Mesenchymal stem cell (in vitro differentiated cells and primary cell): ENCODE data around the gene TUBE1.
"Not testable (repeated sequence)": the region's sequence is repeated elsewhere in the genome, so short reads cannot be mapped to it uniquely, and the experiment has no call there.

Experiments
- DNase-seq: peaks from one replicate; pipeline ENCODE4 v3.0.0-alpha.2; 2013
- H2AFZ ChIP-seq: one replicate; pipeline ENCODE4 v1.6.1; 2013; ENCODE audit warnings: low read depth, mild to moderate bottlenecking, control low read depth, inconsistent platforms, low read length, moderate library complexity
- H2AK5ac ChIP-seq: 2 replicates; pipeline ENCODE4 v1.6.1; 2013; ENCODE audit warnings: low read length, moderate library complexity, mild to moderate bottlenecking, inconsistent platforms; ENCODE audit not compliant: severe bottlenecking
- H2BK120ac ChIP-seq: one replicate; pipeline ENCODE4 v1.6.1; 2013; ENCODE audit warnings: low read depth, mild to moderate bottlenecking, inconsistent platforms, low read length, moderate library complexity
- H2BK12ac ChIP-seq, 2 experiments: one replicate each; pipeline ENCODE4 v1.6.1; 2013; ENCODE audit warnings: inconsistent platforms in 2 of 2, low read length in 2 of 2, mild to moderate bottlenecking in 2 of 2, moderate library complexity in 2 of 2, control low read depth in 1 of 2
- H2BK15ac ChIP-seq: one replicate; pipeline ENCODE4 v1.6.1; 2013; ENCODE audit warnings: mild to moderate bottlenecking, low read depth, inconsistent platforms; ENCODE audit not compliant: poor library complexity, severe bottlenecking
- H2BK5ac ChIP-seq: 2 replicates; pipeline ENCODE4 v1.6.1; 2013; ENCODE audit warnings: low read depth, mild to moderate bottlenecking, low read length, control low read depth, inconsistent platforms; ENCODE audit not compliant: poor library complexity, severe bottlenecking
- H3K14ac ChIP-seq, 2 experiments: one replicate each; pipeline ENCODE4 v1.6.1; 2013; ENCODE audit warnings: inconsistent platforms in 2 of 2, low read length in 2 of 2, control low read depth in 1 of 2, mild to moderate bottlenecking in 1 of 2, moderate library complexity in 1 of 2
- H3K18ac ChIP-seq, 2 experiments: one replicate each; pipeline ENCODE4 v1.6.1; 2013; ENCODE audit warnings: inconsistent platforms in 2 of 2, low read length in 2 of 2, control low read depth in 1 of 2, low read depth in 1 of 2, mild to moderate bottlenecking in 1 of 2
- H3K23ac ChIP-seq, 2 experiments: one replicate each; pipeline ENCODE4 v1.6.1; 2013; ENCODE audit warnings: inconsistent platforms in 2 of 2, low read length in 2 of 2, mild to moderate bottlenecking in 2 of 2, moderate library complexity in 2 of 2, control low read depth in 1 of 2
- H3K27ac ChIP-seq: 2 replicates; pipeline ENCODE4 v1.5.1; 2013; ENCODE audit warnings: mild to moderate bottlenecking, moderate library complexity, low read length, control low read depth, inconsistent platforms; ENCODE audit not compliant: poor library complexity, severe bottlenecking
- H3K27me3 ChIP-seq, 2 experiments: 2 replicates each; pipeline versions ENCODE4 v1.6.1 to v1.7.0; 2013; ENCODE audit warnings: low read length in 2 of 2, mild to moderate bottlenecking in 2 of 2, moderate library complexity in 2 of 2, control low read depth in 1 of 2, inconsistent platforms in 1 of 2; ENCODE audit not compliant: control insufficient read depth in 1 of 2, insufficient read depth in 1 of 2
- H3K36me3 ChIP-seq, 2 experiments: 2 replicates each; pipeline versions ENCODE4 v1.6.1 to v1.7.0; 2013; ENCODE audit warnings: low read length in 2 of 2, control low read depth in 1 of 2, inconsistent platforms in 1 of 2, low read depth in 1 of 2, mild to moderate bottlenecking in 1 of 2; ENCODE audit not compliant: insufficient read depth in 2 of 2, control insufficient read depth in 1 of 2
- H3K4ac ChIP-seq, 2 experiments: one replicate each; pipeline ENCODE4 v1.6.1; 2013; ENCODE audit warnings: inconsistent platforms in 2 of 2, low read length in 2 of 2, mild to moderate bottlenecking in 2 of 2, moderate library complexity in 2 of 2, control low read depth in 1 of 2, low read depth in 1 of 2
- H3K4me1 ChIP-seq: 2 replicates; pipeline ENCODE4 v1.6.1; 2013; ENCODE audit warnings: low read depth, low read length, control low read depth; ENCODE audit not compliant: control insufficient read depth, insufficient read depth
- H3K4me2 ChIP-seq: 2 replicates; pipeline ENCODE4 v1.6.1; 2013; ENCODE audit warnings: low read length, mild to moderate bottlenecking, inconsistent platforms; ENCODE audit not compliant: poor library complexity, severe bottlenecking
- H3K4me3 ChIP-seq, 2 experiments: 2 replicates each; pipeline versions ENCODE4 v1.5.1 to v1.7.0; 2013; ENCODE audit warnings: low read length in 2 of 2, mild to moderate bottlenecking in 2 of 2, control low read depth in 1 of 2, low read depth in 1 of 2; ENCODE audit not compliant: insufficient read depth in 1 of 2
- H3K79me1 ChIP-seq: replicated peaks from 2 replicates; pipeline ENCODE4 v1.6.1; 2013; ENCODE audit warnings: mild to moderate bottlenecking, control low read depth, low read length, inconsistent platforms; ENCODE audit not compliant: poor library complexity, severe bottlenecking
- H3K9ac ChIP-seq: 2 replicates; pipeline ENCODE4 v1.7.0; 2013; ENCODE audit warnings: mild to moderate bottlenecking, low read length, moderate library complexity
- H3K9me3 ChIP-seq: 2 replicates; pipeline ENCODE4 v1.7.0; 2013; ENCODE audit warnings: mild to moderate bottlenecking, low read length; ENCODE audit not compliant: control insufficient read depth
- H4K8ac ChIP-seq: one replicate; pipeline ENCODE4 v1.6.1; 2013; ENCODE audit warnings: inconsistent platforms, mild to moderate bottlenecking, low read length, moderate library complexity
- H4K91ac ChIP-seq: one replicate; pipeline ENCODE4 v1.6.1; 2013; ENCODE audit warnings: mild to moderate bottlenecking, low read length, inconsistent platforms
- WGBS: methylation state at CpG from one replicate; pipeline ENCODE4 v1.1.7; 2013; ENCODE audit warnings: mixed read lengths; 5-methylcytosine and 5-hydroxymethylcytosine counted together

The TUBE1 gene

GRCh38 chr6:112050429-112050828 is 36.9 kb downstream of the TUBE1 start:
- H2BK15ac ChIP-seq = no peak overlapping the region
- H3K4me2 ChIP-seq = no peak overlapping the region
- H3K27ac ChIP-seq = no peak overlapping the region
- H2AK5ac ChIP-seq = no peak overlapping the region
- 97% methylated on average over 4 of the region's 5 CpGs for WGBS
- no peak overlapping the region for H3K23ac ChIP-seq
- DNase-seq = no peak
- H3K79me1 ChIP-seq = no peaks in the 10 kb centered on the region
- H3K9ac ChIP-seq = no peak overlapping the region
- H2BK12ac ChIP-seq = no peak overlapping the region
- no peak overlapping the region for H3K18ac ChIP-seq
- H4K8ac ChIP-seq = no peak overlapping the region
- no peak overlapping the region for H2BK5ac ChIP-seq
- H2AFZ ChIP-seq = no peak overlapping the region
- no peaks in the 10 kb centered on the region for H3K36me3 ChIP-seq
- peaks cover 6% of the 10 kb centered on the region for H3K4me1 ChIP-seq
- no peaks in the 10 kb centered on the region for H3K27me3 ChIP-seq
- H3K4me3 ChIP-seq = no peak overlapping the region
- no peaks in the 10 kb centered on the region for H3K9me3 ChIP-seq
- H4K91ac ChIP-seq = no peak overlapping the region
- no peak overlapping the region for H3K4ac ChIP-seq
- no peak overlapping the region for H3K14ac ChIP-seq
- H2BK120ac ChIP-seq = no peak overlapping the region

GRCh38 chr6:112049996-112050395 is 37.3 kb downstream of the TUBE1 start:
- no peak overlapping the region for H2BK12ac ChIP-seq
- no peak overlapping the region for H3K27ac ChIP-seq
- no peaks in the 10 kb centered on the region for H3K36me3 ChIP-seq
- DNase-seq = no peak
- no peak overlapping the region for H2BK15ac ChIP-seq
- H3K4ac ChIP-seq = no peak overlapping the region
- no peak overlapping the region for H3K18ac ChIP-seq
- no peak overlapping the region for H2BK5ac ChIP-seq
- no peak overlapping the region for H2AK5ac ChIP-seq
- peaks cover 7% of the 10 kb centered on the region for H3K4me1 ChIP-seq
- no peaks in the 10 kb centered on the region for H3K9me3 ChIP-seq
- 90% methylated on average over 7 of the region's 7 CpGs for WGBS
- H3K4me3 ChIP-seq = no peak overlapping the region
- no peak overlapping the region for H4K8ac ChIP-seq
- H3K14ac ChIP-seq = no peak overlapping the region
- H2AFZ ChIP-seq = no peak overlapping the region
- no peak overlapping the region for H4K91ac ChIP-seq
- H3K27me3 ChIP-seq = no peaks in the 10 kb centered on the region
- no peak overlapping the region for H2BK120ac ChIP-seq
- H3K9ac ChIP-seq = no peak overlapping the region
- no peak overlapping the region for H3K23ac ChIP-seq
- H3K4me2 ChIP-seq = no peak overlapping the region
- H3K79me1 ChIP-seq = no peaks in the 10 kb centered on the region

GRCh38 chr6:112049026-112049799 is 38.1 kb downstream of the TUBE1 start:
- Histone ChIP-seq H3K9ac (no peak overlapping the region), H3K4me2 (no peak overlapping the region), H2BK5ac (no peak overlapping the region), H2AFZ (no peak overlapping the region), H3K4me1 (peaks cover 9% of the 10 kb centered on the region), H2BK120ac (no peak overlapping the region), H3K36me3 (no peaks in the 10 kb centered on the region), H3K79me1 (no peaks in the 10 kb centered on the region), H4K8ac (no peak overlapping the region), H3K27me3 (no peaks in the 10 kb centered on the region), H3K9me3 (no peaks in the 10 kb centered on the region), H3K18ac (no peak overlapping the region), H2BK15ac (no peak overlapping the region), H3K27ac (no peak overlapping the region), H2AK5ac (no peak overlapping the region), H3K4ac (no peak overlapping the region), H3K4me3 (no peak overlapping the region), H2BK12ac (no peak overlapping the region), H3K14ac (no peak overlapping the region), H3K23ac (no peak overlapping the region), H4K91ac (no peak overlapping the region)
- 87% methylated on average over 5 of the region's 6 CpGs for WGBS
- DNase-seq = no peak

GRCh38 chr6:112047523-112047922 is 39.8 kb downstream of the TUBE1 start:
- 94% methylated on average over 23 of the region's 25 CpGs for WGBS
- not testable (repeated sequence) for H2BK5ac ChIP-seq, H2BK12ac ChIP-seq, H4K91ac ChIP-seq, H3K23ac ChIP-seq, H3K4me2 ChIP-seq, H3K27me3 ChIP-seq, DNase-seq, H3K4me3 ChIP-seq, H2AK5ac ChIP-seq, H2BK120ac ChIP-seq, H3K27ac ChIP-seq, H3K9me3 ChIP-seq, H3K14ac ChIP-seq, H3K4me1 ChIP-seq, H3K18ac ChIP-seq, H2BK15ac ChIP-seq, H4K8ac ChIP-seq, H2AFZ ChIP-seq, H3K79me1 ChIP-seq, H3K4ac ChIP-seq, H3K9ac ChIP-seq, H3K36me3 ChIP-seq
